Activated CD4-positive, alpha-beta T cell treated with anti-CD3 and anti-CD28 coated beads for 48 hours (primary cell): ENCODE data around the gene RALA.

Experiments used
- DNase-seq: peaks from one replicate; pipeline ENCODE4 v3.0.0-alpha.2; 2020

Gene RALA, protein sequence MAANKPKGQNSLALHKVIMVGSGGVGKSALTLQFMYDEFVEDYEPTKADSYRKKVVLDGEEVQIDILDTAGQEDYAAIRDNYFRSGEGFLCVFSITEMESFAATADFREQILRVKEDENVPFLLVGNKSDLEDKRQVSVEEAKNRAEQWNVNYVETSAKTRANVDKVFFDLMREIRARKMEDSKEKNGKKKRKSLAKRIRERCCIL

DNA sequence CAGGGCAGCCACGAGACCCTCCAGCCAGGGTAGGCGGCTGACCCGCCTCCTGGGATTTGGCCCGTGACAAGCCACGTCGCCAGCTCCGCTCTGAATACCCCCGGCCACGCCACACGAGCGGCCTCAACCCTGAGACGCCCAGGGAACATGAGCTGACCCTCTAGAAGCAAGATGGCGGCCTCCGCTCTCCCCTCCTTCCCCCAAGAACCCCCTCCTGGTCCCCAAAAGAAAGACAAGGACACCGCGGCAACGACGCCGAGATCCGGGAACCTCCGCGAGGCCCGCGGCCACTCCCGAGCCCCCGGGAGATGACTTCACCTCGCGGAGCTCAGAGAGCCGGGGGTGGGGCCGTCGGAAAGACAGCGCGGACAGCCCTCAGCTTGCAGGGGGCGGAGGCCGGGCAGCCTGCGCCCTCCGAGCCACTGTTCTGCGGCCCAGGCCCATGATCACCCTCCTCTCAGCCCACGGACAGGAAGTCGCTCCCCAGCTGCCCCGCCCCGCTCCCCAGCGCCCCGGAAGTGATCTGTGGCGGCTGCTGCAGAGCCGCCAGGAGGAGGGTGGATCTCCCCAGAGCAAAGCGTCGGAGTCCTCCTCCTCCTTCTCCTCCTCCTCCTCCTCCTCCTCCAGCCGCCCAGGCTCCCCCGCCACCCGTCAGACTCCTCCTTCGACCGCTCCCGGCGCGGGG, at the start of gene RALA:
Gene RALA (plus strand): TSS at position 526 of the 685 bp plus-strand sequence. CDS start 63,096 bp downstream, outside the sequence.
- DNase-seq, result peak; percentile 92

DNA sequence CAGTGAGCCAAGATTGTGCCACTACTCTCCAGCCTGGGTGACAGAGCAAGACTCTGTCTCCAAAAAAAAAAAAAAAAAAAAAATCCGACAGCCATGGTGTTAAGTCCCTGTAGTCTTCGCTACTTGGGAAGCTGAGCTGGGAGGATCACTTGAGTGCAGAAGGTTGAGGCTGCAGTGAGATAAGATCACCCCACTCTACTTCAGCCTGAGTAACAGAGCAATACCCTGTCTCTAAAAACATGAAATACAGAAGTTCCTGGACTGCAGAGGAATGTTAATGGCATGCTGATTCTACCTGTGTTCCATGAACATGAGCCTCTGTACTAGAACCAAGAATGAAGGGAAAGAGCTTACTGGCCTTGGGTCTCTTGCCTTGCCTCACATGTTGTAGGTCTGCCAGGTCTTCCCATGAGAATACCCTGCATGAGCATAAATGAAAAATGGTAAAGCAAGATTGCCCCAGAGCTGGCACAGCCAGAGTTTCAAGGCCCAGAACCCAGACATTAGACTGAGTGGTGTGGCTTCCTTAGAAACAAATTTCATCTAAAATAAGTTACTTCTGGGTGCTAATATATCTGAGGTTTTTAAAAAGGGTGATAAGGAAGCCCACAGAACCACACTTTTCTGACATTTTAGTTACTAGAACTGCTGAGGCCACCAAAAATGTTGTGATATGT, 48.6 kb upstream of the RALA start:
- DNase-seq, result no peak

DNA sequence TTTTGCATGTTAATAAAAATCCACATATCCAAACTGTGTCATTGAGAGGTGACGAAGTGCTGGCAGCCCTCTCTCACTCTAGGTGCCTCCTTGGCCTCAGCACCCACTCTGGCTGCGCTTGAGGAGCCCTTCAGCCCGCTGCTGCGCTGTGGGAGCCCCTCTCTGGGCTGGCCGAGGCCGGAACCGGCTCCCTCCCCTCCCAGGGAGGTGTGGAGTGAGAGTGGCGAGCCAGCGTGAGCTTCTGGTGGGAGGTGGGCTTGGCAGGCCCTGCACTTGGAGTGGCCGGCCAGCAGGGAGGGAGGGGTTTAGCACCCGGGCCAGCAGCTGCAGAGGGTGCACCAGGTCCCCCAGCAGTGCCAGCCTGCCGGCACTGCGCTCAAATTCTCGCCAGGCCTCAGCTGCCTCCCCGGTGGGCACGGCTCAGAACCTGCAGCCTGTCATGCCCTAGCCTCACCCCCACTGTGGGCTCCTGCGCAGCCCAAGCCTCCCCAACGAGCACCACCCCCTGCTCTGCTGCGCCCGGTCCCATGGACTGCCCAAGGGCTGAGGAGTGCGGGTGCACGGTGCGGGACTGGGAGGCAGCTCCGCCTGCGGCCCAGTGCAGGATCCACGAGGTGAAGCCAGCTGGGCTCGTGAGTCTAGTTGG, 46.0 kb upstream of the RALA start:
- DNase-seq, result no peak

DNA sequence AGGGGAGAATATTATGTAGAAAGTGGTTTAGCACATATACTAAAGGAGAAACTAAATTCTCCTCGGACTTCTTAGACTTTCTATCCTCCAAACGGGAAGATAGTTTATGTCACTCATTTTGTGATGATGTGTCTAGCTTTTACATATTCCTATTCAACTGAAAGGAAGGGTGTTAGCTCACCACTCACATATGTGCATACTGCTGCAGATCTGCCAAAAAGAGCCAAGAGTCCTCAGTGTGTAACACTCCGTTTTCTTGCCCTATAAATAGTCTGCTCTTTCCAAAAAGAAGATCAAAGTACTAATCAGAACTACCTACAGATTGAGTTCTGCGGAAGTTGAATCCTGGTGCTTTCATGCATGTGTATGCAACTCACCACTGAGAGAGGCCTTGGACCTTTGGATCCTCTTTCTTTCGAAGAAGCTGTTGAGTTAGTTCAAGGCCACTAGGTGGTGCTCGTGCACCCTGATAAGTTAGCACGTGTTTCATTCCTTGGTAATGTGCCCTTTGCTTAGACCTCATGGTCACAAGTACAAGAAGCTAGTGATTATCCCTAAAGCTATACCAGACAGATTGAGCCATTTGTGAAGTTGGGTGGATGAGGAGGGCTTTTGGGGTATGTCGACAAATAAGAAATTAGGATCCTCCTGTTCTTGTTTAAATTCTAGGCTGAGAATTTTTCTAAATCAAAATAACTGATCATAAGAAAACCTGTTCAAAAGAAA, 43.1 kb upstream of the RALA start:
- DNase-seq, result peak; percentile 81

DNA sequence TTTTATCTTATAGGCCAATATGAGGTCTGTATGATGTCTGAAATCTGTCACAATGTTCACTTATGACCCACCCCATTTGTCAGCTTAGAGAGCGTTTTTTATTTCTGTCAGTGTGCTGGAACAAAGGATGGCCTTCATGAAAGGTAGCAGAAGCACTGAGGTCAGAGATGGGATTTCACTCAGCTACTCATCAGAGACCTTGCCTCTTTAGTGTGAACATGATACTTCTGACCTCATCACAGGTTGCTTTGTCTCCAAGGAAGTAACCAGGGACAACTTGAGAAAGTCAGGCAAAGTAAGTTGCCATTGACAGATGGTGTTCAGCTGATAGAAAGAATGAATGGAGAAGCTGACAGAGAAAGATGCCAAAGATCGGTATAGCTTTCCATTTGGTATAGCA, 40.8 kb upstream of the RALA start:
- DNase-seq, result no peak

DNA sequence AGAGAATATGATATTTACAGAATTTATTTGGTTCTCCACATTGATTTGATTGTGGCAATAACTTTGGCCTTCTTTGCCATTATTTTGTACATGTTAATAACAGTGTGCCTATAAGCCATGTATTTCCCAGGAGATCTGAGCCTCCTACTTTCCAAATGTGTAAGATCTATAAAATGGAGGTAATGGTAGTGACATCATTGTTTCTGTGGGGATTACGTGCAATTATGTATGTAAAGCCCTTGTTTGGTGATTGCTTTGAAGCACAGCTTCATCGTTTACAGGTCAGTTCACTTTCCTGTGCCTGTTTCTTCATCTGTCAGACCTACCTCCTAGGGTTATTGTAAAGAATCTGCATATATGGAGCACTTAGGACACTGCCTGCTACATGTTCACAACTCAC, 39.8 kb upstream of the RALA start:
- DNase-seq, result no peak

DNA sequence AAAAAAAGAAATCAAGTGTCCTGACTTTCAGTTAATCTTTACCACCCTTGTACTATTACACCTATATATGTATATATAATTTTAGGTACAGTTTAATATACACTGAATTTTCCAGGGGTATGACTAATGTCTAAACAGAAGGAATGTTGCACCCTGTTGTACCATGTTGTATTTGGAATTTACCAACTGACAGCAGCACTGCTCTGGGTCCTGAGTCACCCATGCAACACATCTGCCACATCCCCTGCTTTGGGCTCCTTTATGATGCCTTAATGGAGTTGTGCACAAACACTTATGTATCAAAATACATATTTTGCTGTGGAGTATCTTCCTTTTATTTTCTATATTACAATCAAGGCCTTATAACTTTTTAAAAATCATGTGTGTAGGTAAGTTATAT, 36.0 kb upstream of the RALA start:
- DNase-seq, result no peak

DNA sequence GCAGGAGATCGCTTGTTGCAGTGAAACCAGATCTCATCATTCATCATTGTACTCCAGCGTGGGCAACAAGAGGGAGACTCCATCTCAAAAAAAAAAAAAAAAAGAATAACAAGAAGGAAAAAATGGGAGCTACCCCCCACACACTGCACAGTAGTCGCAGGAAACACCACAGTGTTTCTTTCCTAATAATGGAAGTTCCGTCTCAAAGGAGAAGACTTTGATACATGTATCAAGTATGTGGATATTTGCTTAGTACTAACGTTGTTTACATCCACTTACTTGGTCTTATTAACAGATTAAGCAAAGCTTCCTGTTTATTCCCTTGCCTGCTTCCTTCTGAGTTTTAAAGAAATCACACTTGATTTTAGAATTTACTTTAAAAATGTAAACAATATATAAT, 35.0 kb upstream of the RALA start:
- DNase-seq, result no peak

DNA sequence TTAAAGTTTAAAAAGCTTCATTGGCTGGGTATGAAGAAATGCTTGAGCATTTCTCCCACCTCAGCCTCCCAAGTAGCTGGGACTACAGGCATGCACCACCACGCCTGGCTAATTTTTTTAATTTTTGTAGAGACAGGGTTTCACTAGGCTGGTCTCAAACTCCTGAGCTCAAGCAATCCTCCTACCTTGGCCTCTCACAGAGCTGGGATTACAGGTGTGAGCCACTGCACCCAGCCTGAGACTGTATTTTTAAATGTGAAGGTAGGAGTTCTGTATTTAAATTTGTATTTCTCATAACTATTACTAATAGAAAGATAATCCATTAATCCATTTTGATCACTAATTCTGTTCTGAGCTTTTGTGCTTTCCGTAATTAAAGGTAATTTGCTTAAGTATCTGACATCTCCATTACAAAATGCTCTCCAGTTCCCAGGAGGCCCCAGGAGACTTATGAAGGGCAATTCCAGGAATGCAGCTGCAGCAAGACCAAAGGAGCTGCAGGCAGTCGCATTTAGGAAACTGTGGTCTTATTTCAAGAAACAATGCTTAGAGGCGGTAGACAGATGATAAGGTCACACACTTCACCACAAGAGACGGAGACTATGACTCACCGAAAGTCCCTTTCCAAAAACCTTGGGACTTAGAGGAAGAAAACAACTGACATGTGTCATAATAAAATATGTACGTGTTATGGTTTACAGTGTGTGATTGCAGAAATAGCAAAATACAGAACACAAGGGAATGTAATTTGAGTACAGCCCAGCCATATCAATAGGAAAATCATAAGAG, 33.9 kb upstream of the RALA start:
- DNase-seq, result peak; percentile 77

DNA sequence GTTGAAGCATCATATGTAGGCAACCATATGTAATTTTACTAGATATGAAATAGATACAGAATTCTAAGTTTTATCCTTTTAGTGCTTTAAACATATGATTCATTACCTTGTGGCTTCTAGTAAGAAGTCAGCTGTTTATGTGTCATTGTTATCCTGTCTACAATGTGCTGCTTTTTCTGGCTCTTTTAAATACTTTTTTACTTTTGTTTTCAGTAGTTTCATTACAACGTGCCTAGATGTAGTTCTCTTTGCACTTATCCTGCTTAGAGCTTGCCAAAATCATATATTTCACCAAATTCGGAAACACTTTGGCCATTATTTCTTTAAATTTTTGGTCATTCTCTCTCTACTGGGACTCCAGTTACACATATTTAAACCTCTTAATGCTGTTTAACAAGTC, 30.8 kb upstream of the RALA start:
- no peak for DNase-seq

DNA sequence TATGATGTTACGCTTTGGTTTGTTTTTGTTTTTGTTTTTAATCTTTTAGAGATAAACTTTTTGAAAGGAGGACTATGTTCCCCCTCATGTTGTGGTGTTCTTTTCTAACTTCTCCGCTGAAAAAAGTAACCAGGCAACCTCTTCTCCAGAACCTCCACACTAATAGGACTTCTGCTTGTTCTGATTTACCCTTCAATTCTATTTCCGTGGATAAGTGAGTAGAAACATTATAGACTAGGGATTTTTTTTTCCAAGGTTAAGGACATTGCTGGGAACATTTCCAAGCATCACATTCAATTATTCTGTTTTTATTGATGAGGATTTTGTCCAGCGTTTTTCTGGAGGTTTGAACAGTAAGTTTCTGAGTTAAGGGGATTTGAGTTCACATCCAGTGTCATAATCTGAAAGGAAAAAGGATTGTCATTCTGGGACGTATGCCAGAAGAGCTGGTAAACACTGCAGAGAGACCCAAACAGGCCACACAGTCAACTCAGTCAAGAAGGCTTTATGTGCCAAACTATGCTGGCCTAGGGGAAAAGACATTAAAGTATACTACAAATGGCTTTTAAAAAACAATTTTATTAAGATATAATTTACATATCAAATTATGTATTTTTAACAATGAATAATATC, 28.3 kb upstream of the RALA start:
- no peak for DNase-seq

DNA sequence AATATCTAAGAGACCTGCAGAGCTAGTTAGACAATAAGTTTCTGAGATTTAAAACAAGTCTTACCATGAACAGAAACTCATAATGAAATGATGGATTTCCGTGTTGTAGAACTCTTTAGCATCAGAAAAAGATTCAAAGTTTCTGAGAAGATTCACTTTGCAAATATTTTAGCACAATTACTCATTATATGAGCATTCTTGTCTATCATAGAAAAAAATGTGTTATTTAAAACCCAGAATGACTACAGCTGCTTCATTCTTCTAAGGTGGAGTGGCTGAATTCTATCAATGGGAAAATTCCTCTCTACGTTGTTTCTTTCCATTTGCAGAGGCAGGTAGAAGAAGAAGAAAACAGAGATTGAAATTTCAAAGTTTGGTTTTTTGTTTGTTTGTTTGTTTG, 21.0 kb upstream of the RALA start:
- DNase-seq, result no peak

DNA sequence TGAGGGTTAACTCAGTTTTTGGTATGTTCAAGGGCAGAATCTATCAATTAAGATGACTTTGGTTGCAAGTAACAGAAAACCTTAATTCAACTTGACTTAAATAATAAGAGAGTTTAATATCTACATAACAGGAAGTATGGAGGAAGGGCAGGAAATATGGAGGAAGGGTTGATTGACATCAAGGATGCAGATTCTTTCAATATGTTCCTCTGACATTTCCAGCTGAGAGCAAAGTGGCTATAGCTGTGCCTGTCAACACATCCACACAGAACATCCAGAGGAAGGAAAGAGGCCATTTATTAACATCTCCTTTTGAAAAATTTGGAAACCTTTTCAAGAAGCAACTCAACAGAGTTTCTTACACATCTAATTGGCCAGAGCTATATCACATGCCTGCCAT, 19.4 kb upstream of the RALA start:
- no peak for DNase-seq

DNA sequence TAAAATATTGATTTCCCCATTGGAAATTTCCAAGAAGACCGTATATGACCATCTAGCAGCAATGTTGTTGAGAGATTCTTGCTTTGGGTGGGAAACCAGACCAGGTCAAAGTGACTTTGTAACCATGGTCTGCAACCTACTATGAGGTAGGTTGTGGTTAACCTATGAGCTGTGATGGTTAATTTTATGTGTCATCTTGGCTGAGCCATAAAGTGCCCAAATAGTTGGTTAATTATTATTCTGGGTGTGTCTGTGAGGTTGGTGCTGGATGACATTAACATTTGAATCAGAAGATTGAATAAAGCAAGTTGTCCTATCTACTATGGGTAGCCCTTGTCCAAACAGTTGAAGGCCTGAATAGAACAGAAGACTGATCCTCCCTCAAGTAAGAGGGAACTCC, 18.3 kb upstream of the RALA start:
- no peak for DNase-seq

DNA sequence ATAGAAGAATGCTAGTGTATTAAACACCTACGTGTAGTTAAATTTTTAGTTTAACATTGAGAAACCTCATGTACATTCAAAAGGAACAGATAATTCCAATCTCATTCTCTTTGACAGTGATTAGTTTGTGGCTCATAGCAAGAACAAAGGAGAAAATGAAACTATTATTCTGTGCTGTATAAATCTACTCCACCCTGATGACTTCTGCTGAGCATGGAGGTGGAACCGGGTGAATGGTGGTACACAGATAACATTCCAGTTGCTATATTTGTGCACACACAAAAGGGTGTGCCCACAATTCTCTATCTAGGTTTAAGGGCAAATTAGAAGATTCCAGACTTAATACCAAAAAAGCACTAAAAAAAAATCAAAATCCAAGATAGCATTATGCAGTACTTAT, 17.0 kb upstream of the RALA start:
- no peak for DNase-seq

DNA sequence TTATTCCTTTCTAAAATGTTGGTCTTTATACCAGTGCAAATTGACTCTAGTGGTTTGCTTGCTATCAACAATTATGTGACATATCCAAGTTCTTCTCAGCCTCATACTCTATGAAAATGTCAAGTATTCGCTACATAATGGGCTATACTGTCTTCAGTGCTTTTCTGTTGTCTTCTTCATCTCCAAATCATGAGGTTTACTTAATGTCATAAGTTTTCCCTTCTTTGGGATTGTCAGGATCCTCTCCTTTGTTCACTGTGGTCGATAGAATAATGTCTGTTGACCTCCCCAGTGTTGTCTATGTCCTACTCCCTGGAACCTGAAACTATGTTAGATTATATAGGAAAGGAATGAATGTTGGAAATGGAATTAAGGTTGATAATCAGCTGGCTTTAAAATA, 16.4 kb upstream of the RALA start:
- no peak for DNase-seq

DNA sequence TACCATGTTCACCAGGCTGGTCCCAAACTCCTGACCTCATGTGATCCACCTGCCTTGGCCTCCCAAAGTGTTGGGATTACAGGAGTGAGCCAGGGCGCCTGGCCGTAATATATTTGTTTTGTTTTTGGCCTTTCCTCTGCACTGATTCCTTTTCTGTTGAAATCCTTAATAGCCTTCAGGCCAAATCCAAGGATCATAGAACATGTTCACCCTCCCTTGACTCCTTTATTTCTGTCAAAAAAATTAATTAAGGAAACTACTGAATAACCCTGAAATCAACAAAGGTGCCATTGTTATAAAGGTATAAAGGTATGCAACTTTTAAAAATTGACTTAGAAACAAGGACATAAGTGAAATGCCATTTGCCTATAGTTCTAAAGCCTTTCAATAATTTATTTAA, 15.5 kb upstream of the RALA start:
- DNase-seq, result no peak

DNA sequence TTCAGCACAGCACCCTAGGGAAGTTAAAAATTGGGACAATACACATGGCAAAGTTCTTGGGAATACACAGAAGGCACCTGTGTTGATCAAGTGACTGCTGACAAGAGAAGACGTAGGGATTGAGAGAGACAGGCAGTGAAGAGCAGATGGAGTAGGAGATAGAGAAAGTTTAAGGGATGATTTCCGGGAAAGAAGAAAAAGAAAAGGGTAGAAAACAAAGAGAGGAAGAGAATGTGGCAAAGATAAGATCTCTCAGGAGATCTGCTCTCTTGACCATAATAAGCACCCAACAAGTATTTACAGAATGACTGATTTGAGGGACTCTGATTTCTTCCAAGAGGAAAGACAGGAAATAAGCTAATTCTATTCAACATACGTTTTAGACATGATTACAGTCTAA, 15.1 kb upstream of the RALA start:
- no peak for DNase-seq

DNA sequence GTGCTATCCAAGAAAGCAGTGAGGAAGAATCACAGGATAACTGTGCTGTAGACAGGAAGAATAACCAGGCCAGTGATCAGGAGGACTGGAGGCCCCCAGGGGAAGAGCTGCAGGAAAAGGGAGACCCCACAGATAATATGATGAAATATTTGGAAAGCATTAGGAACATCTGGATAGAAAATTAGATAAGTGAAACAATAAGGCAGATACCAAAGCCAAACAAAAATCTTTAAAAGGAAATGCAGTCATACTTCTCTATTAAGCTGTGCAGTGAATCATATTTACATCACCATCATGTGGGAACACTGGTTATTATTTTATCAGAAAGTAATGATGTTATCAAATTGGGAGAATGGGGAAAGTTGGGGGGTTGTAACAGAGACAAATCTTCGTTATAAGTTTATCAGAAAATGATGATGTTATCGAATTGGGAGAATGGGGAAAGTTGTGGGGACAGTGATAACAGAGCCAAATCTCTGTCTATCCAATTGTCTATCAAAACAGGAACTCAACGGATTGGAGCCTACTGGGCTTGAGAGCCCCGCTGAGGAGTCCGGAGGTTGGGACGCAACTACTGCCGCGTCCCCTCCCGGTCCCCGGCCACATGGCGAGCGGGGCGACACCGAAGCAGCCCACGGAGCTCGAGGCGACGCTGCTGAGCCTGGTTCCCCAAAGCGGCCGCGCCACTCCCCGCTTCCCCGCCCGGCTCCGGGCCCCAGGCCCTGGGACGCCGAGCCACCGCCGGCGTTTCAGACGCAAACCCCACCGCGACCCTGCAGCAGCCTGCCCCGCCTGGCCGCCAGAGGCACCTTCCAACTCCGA, 14.0 kb upstream of the RALA start:
- peak; percentile 35 for DNase-seq

DNA sequence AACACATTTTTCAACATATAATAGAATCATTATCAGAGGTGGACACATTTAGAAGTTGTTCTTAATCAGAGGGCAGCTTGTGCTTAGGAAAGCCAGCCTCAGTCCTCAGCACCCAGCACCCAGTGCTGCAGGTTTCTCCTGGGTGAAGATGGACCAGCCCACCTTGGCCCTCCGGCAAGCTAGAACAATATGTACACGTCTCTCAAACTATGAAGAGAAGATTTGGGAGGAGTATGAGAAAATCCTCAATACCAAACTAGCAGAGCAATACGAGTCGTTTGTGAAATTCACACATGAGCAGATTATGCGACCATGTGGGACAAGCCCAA, 13.5 kb upstream of the RALA start:
- no peak for DNase-seq

DNA sequence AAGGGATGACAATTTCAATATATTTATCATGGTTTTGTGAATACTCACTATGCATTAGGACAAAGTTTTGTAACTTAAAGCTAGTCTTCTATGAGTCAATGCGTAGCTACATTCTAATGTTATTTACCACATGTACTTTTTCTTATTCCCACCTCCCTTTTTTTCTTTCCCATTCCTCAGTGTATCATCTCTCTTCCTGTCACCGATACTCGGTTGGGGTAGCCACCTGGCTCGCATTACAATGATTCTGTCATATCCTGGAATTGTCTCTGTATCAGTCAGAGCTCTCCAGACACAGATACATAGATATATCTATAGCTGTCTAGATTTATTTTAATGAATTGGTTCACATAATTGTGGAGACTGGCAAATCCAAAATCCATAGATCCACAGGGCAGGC, 9.8 kb upstream of the RALA start:
- DNase-seq, result no peak
